Loucy (cell line): ENCODE results near the gene TBC1D22A.

Experiments
- H2AFZ ChIP-seq: fragments of 200-600 bp; sonication (generic); 2 replicates; pipeline ENCODE4 v1.6.0; 2016; ENCODE audit warnings: antibody characterized with exemption, mild to moderate bottlenecking, low read length, moderate library complexity
- H3F3A ChIP-seq: fragments of 200-600 bp; 2 replicates; pipeline ENCODE4 v1.6.0; 2016; ENCODE audit warnings: antibody characterized with exemption, low read depth, mild to moderate bottlenecking
- H3K27me3 ChIP-seq: fragments of 200-600 bp; sonication (generic); 2 replicates; pipeline ENCODE4 v1.6.1; 2014; ENCODE audit warnings: low read length, mild to moderate bottlenecking; ENCODE audit not compliant: insufficient read depth, poor library complexity, severe bottlenecking
- H3K36me3 ChIP-seq: fragments of 200-600 bp; sonication (generic); 2 replicates; pipeline ENCODE4 v1.6.1; 2016; ENCODE audit warnings: low read length; ENCODE audit not compliant: insufficient read depth
- H3K4me1 ChIP-seq: fragments of 200-600 bp; sonication (generic); 2 replicates; pipeline ENCODE4 v1.5.1; 2014; ENCODE audit warnings: low read length, mild to moderate bottlenecking; ENCODE audit not compliant: insufficient read depth, poor library complexity, severe bottlenecking
- H3K4me2 ChIP-seq: fragments of 200-600 bp; sonication (generic); 2 replicates; pipeline ENCODE4 v1.6.0; 2014; ENCODE audit warnings: antibody characterized with exemption, low read length, low read depth, mild to moderate bottlenecking; ENCODE audit not compliant: poor library complexity, severe bottlenecking
- H3K4me3 ChIP-seq: fragments of 200-600 bp; sonication (generic); 2 replicates; pipeline ENCODE4 v1.5.1; 2014; ENCODE audit warnings: low read length, mild to moderate bottlenecking, mixed read lengths; ENCODE audit not compliant: poor library complexity, severe bottlenecking
- H3K79me2 ChIP-seq: fragments of 200-600 bp; sonication (generic); 2 replicates; pipeline ENCODE4 v1.6.1; 2014; ENCODE audit warnings: low read length; ENCODE audit not compliant: insufficient read depth
- H3K9ac ChIP-seq: fragments of 200-600 bp; sonication (generic); 2 replicates; pipeline ENCODE4 v1.6.0; 2014; ENCODE audit warnings: mild to moderate bottlenecking, low read depth, low read length, moderate library complexity; ENCODE audit not compliant: poor library complexity, severe bottlenecking
- H3K9me2 ChIP-seq: fragments of 200-600 bp; sonication (generic); replicated peaks from 2 replicates; pipeline ENCODE4 v1.6.1; 2016; ENCODE audit warnings: low read depth, low read length, mixed read lengths
- H3K9me3 ChIP-seq: fragments of 200-600 bp; sonication (generic); 2 replicates; pipeline ENCODE4 v1.6.1; 2014; ENCODE audit warnings: mild to moderate bottlenecking, antibody characterized with exemption, low read length, low read depth; ENCODE audit not compliant: insufficient read depth
- H4K20me1 ChIP-seq: fragments of 200-600 bp; sonication (generic); 2 replicates; pipeline ENCODE4 v1.6.0; 2014; ENCODE audit warnings: antibody characterized with exemption, low read length, mild to moderate bottlenecking; ENCODE audit not compliant: insufficient read depth, poor library complexity, severe bottlenecking
- CTCF ChIP-seq: fragments of 200-600 bp; sonication (generic); conservative IDR thresholded peaks from 2 replicates; pipeline ENCODE4 v1.5.1; 2014; ENCODE audit warnings: mild to moderate bottlenecking, antibody characterized with exemption, low read length
- EZH2phosphoT487 ChIP-seq: fragments of 200-600 bp; IDR thresholded peaks from 2 replicates; pipeline ENCODE4 v1.6.1; 2018; ENCODE audit warnings: antibody characterized with exemption, mild to moderate bottlenecking, moderate library complexity, borderline replicate concordance

TBC1D22A gene

GRCh38 chr22:46769191-46769675, 6.8 kb downstream of the TBC1D22A start:
- Histone ChIP-seq H3K4me2 (no peak overlapping the region), H3K27me3 (no peaks in the 10 kb centered on the region), H3F3A (no peaks in the 10 kb centered on the region), H4K20me1 (peaks cover 12% of the 10 kb centered on the region), H3K79me2 (peaks cover 75% of the 10 kb centered on the region), H3K4me1 (peaks cover 9% of the 10 kb centered on the region), H3K9ac (no peak overlapping the region), H3K9me3 (no peaks in the 10 kb centered on the region), H3K36me3 (no peaks in the 10 kb centered on the region), H3K9me2 (no peaks in the 10 kb centered on the region), H2AFZ (no peak overlapping the region), H3K4me3 (no peak overlapping the region)
- TF ChIP-seq EZH2phosphoT487 (no peak), CTCF (no peak)

- peaks cover 4% of the 10 kb centered on the region for H3K4me1 ChIP-seq
- no peak for TF ChIP-seq CTCF
- TF ChIP-seq EZH2phosphoT487, result no peak
- H3K4me3 ChIP-seq, result no peak overlapping the region
- H3K79me2 ChIP-seq, result peaks cover 75% of the 10 kb centered on the region
- H3K9ac ChIP-seq, result no peak overlapping the region
- peaks cover 10% of the 10 kb centered on the region for H4K20me1 ChIP-seq
- H3K27me3 ChIP-seq, result no peaks in the 10 kb centered on the region
- no peaks in the 10 kb centered on the region for H3K9me2 ChIP-seq
- no peaks in the 10 kb centered on the region for H3K9me3 ChIP-seq
- H3F3A ChIP-seq, result no peaks in the 10 kb centered on the region
- no peak overlapping the region for H3K4me2 ChIP-seq
- H3K36me3 ChIP-seq, result no peaks in the 10 kb centered on the region
- H2AFZ ChIP-seq, result no peak overlapping the region
These were observed 7.3 kb downstream of the TBC1D22A start for GRCh38 chr22:46769706-46770105.

GRCh38 chr22:46770151-46770641, 7.7 kb downstream of the TBC1D22A start:
- H3K9ac ChIP-seq, result no peak overlapping the region
- H4K20me1 ChIP-seq, result peaks cover 9% of the 10 kb centered on the region
- no peak overlapping the region for H3K4me2 ChIP-seq
- no peaks in the 10 kb centered on the region for H3K9me2 ChIP-seq
- H3K27me3 ChIP-seq, result no peaks in the 10 kb centered on the region
- no peaks in the 10 kb centered on the region for H3F3A ChIP-seq
- no peak overlapping the region for H3K4me3 ChIP-seq
- H2AFZ ChIP-seq, result no peak overlapping the region
- H3K36me3 ChIP-seq, result no peaks in the 10 kb centered on the region
- H3K4me1 ChIP-seq, result no peaks in the 10 kb centered on the region
- no peaks in the 10 kb centered on the region for H3K9me3 ChIP-seq
- peaks cover 75% of the 10 kb centered on the region for H3K79me2 ChIP-seq
- TF ChIP-seq EZH2phosphoT487 (no peak), CTCF (no peak)
